Mammary epithelial cell (primary cell): ENCODE measurements around the gene ARHGEF28.

ENCODE experiments used
- CTCF ChIP-seq, 2 donors: IDR thresholded peaks in 1 of 2; conservative IDR thresholded peaks in 1 of 2; 2 replicates each; pipeline ENCODE4 v1.5.1; 2011 to 2012; ENCODE audit warnings: inconsistent platforms in 2 of 2, low read length in 2 of 2, mild to moderate bottlenecking in 2 of 2, control low read depth in 1 of 2, low read depth in 1 of 2; ENCODE audit not compliant: insufficient read depth in 1 of 2; ENCODE audit errors: extremely low read depth in 1 of 2
- EZH2 ChIP-seq: IDR thresholded peaks from 2 replicates; pipeline ENCODE4 v1.6.1; 2012; ENCODE audit warnings: low read length, inconsistent platforms, borderline replicate concordance

- TF ChIP-seq CTCF (conservative IDR thresholded peaks at IDR 0.05 in 1 of 2, IDR thresholded peaks at IDR 0.05 in 1 of 2; ENCODE audit: extremely low read depth in 1 of 2, insufficient read depth in 1 of 2, low read depth in 1 of 2, low read length in 2 of 2) (no peak), EZH2 (no peak)
Measured at GRCh38 chr5:73955271-73955846, 329.4 kb downstream of the ARHGEF28 start.
